IPS-18c (cell line): ENCODE data around the gene LRP1B.

Experiments used
- H3K4me3 ChIP-seq: 2 replicates; pipeline ENCODE4 v1.7.0; 2013; ENCODE audit warnings: low read depth, mild to moderate bottlenecking, low read length, moderate library complexity; ENCODE audit not compliant: insufficient read depth
- H3K9me3 ChIP-seq: one replicate; pipeline ENCODE4 v1.6.1; 2013; ENCODE audit warnings: mild to moderate bottlenecking, low read length, moderate library complexity; ENCODE audit not compliant: control insufficient read depth, insufficient read depth

The LRP1B gene

GRCh38 chr2:141710589-141711239 lies 420.1 kb downstream of the LRP1B start:
- Histone ChIP-seq H3K9me3 (no peaks in the 10 kb centered on the region), H3K4me3 (no peak overlapping the region)

- H3K4me3 ChIP-seq: no peak overlapping the region
- H3K9me3 ChIP-seq: no peaks in the 10 kb centered on the region
Observed at GRCh38 chr2:141709756-141710155, 421.1 kb downstream of the LRP1B start.

GRCh38 chr2:141707486-141707885 lies 423.3 kb downstream of the LRP1B start:
- H3K4me3 ChIP-seq: no peak overlapping the region
- H3K9me3 ChIP-seq: no peaks in the 10 kb centered on the region

- H3K9me3 ChIP-seq: no peaks in the 10 kb centered on the region
- no peak overlapping the region for H3K4me3 ChIP-seq
Observed at GRCh38 chr2:141704541-141704940, 426.3 kb downstream of the LRP1B start.

- Histone ChIP-seq H3K9me3 (no peaks in the 10 kb centered on the region), H3K4me3 (no peak overlapping the region)
Observed at GRCh38 chr2:141703501-141703900, 427.3 kb downstream of the LRP1B start.

- Histone ChIP-seq H3K4me3 (no peak overlapping the region), H3K9me3 (no peaks in the 10 kb centered on the region)
Observed at GRCh38 chr2:141701618-141702017, 429.2 kb downstream of the LRP1B start.

GRCh38 chr2:141699573-141699972 lies 431.2 kb downstream of the LRP1B start:
- H3K4me3 ChIP-seq: no peak overlapping the region
- H3K9me3 ChIP-seq: no peaks in the 10 kb centered on the region

GRCh38 chr2:141698500-141698899 lies 432.3 kb downstream of the LRP1B start:
- no peaks in the 10 kb centered on the region for H3K9me3 ChIP-seq

GRCh38 chr2:141697035-141697434 lies 433.8 kb downstream of the LRP1B start:
- Histone ChIP-seq H3K4me3 (no peak overlapping the region), H3K9me3 (no peaks in the 10 kb centered on the region)

More at GRCh38 chr2:141698500-141698899, 432.3 kb downstream of the LRP1B start:
- H3K4me3 ChIP-seq: no peak overlapping the region

GRCh38 chr2:141694180-141694579 lies 436.6 kb downstream of the LRP1B start:
- H3K4me3 ChIP-seq: no peak overlapping the region
- H3K9me3 ChIP-seq: no peaks in the 10 kb centered on the region

GRCh38 chr2:141692829-141693228 lies 438.0 kb downstream of the LRP1B start:
- H3K9me3 ChIP-seq: no peaks in the 10 kb centered on the region
- no peak overlapping the region for H3K4me3 ChIP-seq

- Histone ChIP-seq H3K4me3 (no peak overlapping the region), H3K9me3 (no peaks in the 10 kb centered on the region)
Observed at GRCh38 chr2:141676139-141676538, 454.7 kb downstream of the LRP1B start.

GRCh38 chr2:141666191-141666590 lies 464.6 kb downstream of the LRP1B start:
- Histone ChIP-seq H3K4me3 (no peak overlapping the region), H3K9me3 (no peaks in the 10 kb centered on the region)

GRCh38 chr2:141660232-141660631 lies 470.6 kb downstream of the LRP1B start:
- H3K9me3 ChIP-seq: no peaks in the 10 kb centered on the region
- H3K4me3 ChIP-seq: no peak overlapping the region

GRCh38 chr2:141654311-141654710 lies 476.5 kb downstream of the LRP1B start:
- Histone ChIP-seq H3K4me3 (no peak overlapping the region), H3K9me3 (no peaks in the 10 kb centered on the region)

GRCh38 chr2:141653184-141653583 lies 477.6 kb downstream of the LRP1B start:
- Histone ChIP-seq H3K9me3 (no peaks in the 10 kb centered on the region), H3K4me3 (no peak overlapping the region)

GRCh38 chr2:141652308-141652707 lies 478.5 kb downstream of the LRP1B start:
- H3K9me3 ChIP-seq: no peaks in the 10 kb centered on the region
- H3K4me3 ChIP-seq: no peak overlapping the region

- H3K9me3 ChIP-seq: no peaks in the 10 kb centered on the region
- no peak overlapping the region for H3K4me3 ChIP-seq
Observed at GRCh38 chr2:141647353-141647752, 483.5 kb downstream of the LRP1B start.

- Histone ChIP-seq H3K4me3 (no peak overlapping the region), H3K9me3 (no peaks in the 10 kb centered on the region)
Observed at GRCh38 chr2:141641462-141641861, 489.4 kb downstream of the LRP1B start.
